Dendritic cell treated with granulocyte-macrophage colony-stimulating factor and Interleukin-4, amounts not matched to agents 40 ng/mL and 50 ng/mL, for 4 days (primary cell): ENCODE measurements around the gene SRPK3.
"Not testable (repeated sequence)": the region's sequence is repeated elsewhere in the genome, so short reads cannot be mapped to it uniquely, and the experiment has no call there.

Source experiments
- H3K27ac Mint-ChIP-seq: one replicate; pipeline ENCODE4 v1.8.0; 2022; ENCODE audit warnings: mild to moderate bottlenecking, mixed read lengths
- H3K27me3 Mint-ChIP-seq: one replicate; pipeline ENCODE4 v1.8.0; 2022; ENCODE audit warnings: mild to moderate bottlenecking, mixed read lengths
- H3K36me3 Mint-ChIP-seq: one replicate; pipeline ENCODE4 v1.8.0; 2022; ENCODE audit warnings: low read depth, mixed read lengths
- H3K4me1 Mint-ChIP-seq: one replicate; pipeline ENCODE4 v1.8.0; 2022; ENCODE audit warnings: low read depth, mixed read lengths
- H3K4me3 Mint-ChIP-seq: one replicate; pipeline ENCODE4 v1.8.0; 2022; ENCODE audit warnings: mild to moderate bottlenecking, moderate library complexity, mixed read lengths
- H3K9me3 Mint-ChIP-seq: one replicate; pipeline ENCODE4 v1.8.0; 2022; ENCODE audit warnings: mixed read lengths
- intact Hi-C: fragments of 100-400 bp; cut with micrococcal nuclease; formaldehyde crosslinking; loops from one replicate; pipeline ENCODE4 v1.15.0; 2022

SRPK3 gene

DNA sequence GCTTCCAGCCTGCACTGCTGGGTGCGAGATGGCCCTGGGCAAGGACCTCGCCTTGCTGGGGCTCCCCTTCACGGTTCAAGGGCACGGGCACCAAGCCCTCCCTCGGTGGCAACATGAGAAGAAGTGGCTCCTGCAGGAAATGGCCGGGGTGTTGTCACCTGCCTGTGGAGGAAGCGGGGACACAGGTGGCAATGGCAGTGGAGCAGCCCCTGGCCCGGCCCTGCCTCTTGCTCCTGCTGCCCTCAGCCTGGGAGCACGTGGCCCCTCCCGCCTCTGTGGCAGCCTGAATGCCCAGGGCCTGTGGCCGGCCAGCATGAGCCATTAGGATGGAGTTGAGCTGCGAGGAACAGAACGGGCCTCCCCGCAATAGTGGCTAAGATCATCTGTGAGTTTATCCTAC, 39.4 kb upstream of the SRPK3 start:
- Mint-ChIP-seq H3K36me3 (peaks cover 79% of the 10 kb centered on the region), H3K27ac (no peak overlapping the region), H3K27me3 (peaks cover 19% of the 10 kb centered on the region), H3K9me3 (no peaks in the 10 kb centered on the region), H3K4me1 (peaks cover 16% of the 10 kb centered on the region), H3K4me3 (no peak overlapping the region)
- intact Hi-C loops = no loop called here

DNA sequence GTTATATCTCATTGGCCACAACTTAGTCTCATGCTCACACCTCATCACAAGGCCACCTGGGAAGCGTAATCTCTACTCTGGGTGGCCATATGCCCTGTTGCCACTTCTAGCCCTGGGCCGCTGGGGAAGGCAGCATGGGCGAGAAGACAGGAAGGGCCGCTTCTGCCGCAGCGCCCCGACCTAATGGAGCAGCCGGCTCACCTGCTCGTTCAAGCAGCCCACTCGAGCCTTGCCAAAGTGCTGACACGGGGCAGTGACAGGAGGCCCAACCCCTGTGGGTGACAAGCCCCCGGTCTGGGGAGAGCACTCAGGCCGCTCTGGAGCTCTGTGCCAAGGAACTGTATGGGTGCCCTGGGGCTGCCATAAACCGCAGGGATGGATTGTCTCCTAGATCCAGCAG, 38.7 kb upstream of the SRPK3 start:
- Mint-ChIP-seq H3K4me1 (peaks cover 16% of the 10 kb centered on the region), H3K36me3 (peaks cover 72% of the 10 kb centered on the region), H3K27me3 (peaks cover 22% of the 10 kb centered on the region)
- intact Hi-C loops, H3K4me3 Mint-ChIP-seq, H3K27ac Mint-ChIP-seq, H3K9me3 Mint-ChIP-seq: not testable (repeated sequence)

GRCh38 chrX:153742796-153743467, 37.9 kb upstream of the SRPK3 start:
- H3K9me3 Mint-ChIP-seq, H3K27ac Mint-ChIP-seq, intact Hi-C loops, H3K4me3 Mint-ChIP-seq: not testable (repeated sequence)
- Mint-ChIP-seq H3K27me3 (peaks cover 22% of the 10 kb centered on the region), H3K4me1 (peaks cover 16% of the 10 kb centered on the region), H3K36me3 (peaks cover 64% of the 10 kb centered on the region)

GRCh38 chrX:153743468-153744209, 37.2 kb upstream of the SRPK3 start:
- H3K4me3 Mint-ChIP-seq, H3K27ac Mint-ChIP-seq, intact Hi-C loops, H3K9me3 Mint-ChIP-seq: not testable (repeated sequence)
- peaks cover 57% of the 10 kb centered on the region for H3K36me3 Mint-ChIP-seq
- H3K4me1 Mint-ChIP-seq = peaks cover 16% of the 10 kb centered on the region
- peaks cover 22% of the 10 kb centered on the region for H3K27me3 Mint-ChIP-seq

DNA sequence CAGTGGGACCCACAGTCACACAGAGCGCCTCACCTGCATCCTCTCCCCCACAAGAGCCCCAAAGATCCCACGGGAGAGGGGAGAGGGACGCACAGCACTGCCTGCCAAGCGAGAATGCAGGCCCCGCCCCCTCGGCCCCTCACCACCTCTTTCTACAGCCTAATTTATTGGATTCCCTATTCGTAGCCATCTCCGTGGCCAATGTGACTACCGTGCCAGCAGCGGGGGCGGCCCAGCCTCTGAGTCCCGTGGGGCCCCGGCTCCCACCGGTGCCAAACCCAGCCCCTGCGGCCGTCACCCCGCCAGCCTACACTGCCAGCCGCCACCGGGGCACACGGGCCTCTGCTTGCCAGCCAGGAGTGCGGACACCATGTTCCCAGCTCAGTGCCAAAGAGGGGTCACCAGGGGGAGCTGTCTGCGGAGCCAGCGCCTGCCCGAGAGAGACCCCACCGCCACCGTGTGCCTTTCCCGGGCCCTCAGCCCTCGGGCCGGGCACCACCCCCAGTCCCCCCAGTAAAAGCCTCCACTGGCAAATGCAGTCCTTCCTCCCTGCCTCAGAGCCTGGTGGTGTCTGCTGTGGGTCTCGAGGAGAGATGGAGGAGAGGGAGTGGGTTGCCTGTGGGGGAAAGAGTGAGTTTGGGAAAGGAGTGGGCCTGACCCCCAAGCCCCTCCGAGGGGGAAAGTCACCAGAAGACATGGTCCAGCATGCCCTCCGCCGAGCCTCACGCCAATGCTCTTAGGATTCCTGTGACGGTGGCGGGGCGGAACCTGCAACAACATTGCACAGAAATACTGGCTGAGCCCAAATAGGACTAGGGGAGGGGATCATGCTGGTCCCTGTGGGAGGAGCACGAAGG, 36.4 kb upstream of the SRPK3 start:
- peaks cover 16% of the 10 kb centered on the region for H3K4me1 Mint-ChIP-seq
- peaks cover 26% of the 10 kb centered on the region for H3K27me3 Mint-ChIP-seq
- intact Hi-C loops = no loop called here
- peaks cover 49% of the 10 kb centered on the region for H3K36me3 Mint-ChIP-seq
- H3K4me3 Mint-ChIP-seq = no peak overlapping the region
- H3K27ac Mint-ChIP-seq = no peak overlapping the region
- H3K9me3 Mint-ChIP-seq = no peaks in the 10 kb centered on the region

- H3K36me3 Mint-ChIP-seq = peaks cover 42% of the 10 kb centered on the region
- intact Hi-C loops, H3K9me3 Mint-ChIP-seq, H3K4me3 Mint-ChIP-seq, H3K27ac Mint-ChIP-seq: not testable (repeated sequence)
- peaks cover 16% of the 10 kb centered on the region for H3K4me1 Mint-ChIP-seq
- peaks cover 31% of the 10 kb centered on the region for H3K27me3 Mint-ChIP-seq
Measured at GRCh38 chrX:153745067-153745433, 35.8 kb upstream of the SRPK3 start.

GRCh38 chrX:153746359-153746758, 34.5 kb upstream of the SRPK3 start:
- H3K27ac Mint-ChIP-seq = no peak overlapping the region
- H3K4me3 Mint-ChIP-seq = no peak overlapping the region
- intact Hi-C loops = no loop called here
- H3K9me3 Mint-ChIP-seq = no peaks in the 10 kb centered on the region
- H3K27me3 Mint-ChIP-seq = peaks cover 34% of the 10 kb centered on the region
- H3K36me3 Mint-ChIP-seq = peaks cover 29% of the 10 kb centered on the region
- H3K4me1 Mint-ChIP-seq = peaks cover 16% of the 10 kb centered on the region

DNA sequence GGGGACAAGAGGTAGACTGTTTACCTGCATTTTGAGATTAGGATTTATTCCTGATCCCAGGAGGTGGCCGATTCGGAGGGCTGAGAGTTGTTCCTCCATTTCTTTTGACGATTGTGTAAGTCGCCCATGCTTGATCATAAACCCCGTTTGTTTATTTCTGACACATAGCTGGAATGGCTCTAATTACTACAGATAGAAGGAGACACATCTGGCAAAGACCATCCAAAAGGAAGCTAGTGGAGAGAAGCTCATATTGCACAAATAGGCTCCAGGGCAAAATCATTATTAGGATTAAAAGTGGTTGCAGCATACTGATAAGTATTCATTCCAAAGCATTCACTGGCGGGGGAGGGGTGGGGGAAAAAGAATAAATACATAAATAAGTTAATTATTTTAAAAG, 33.9 kb upstream of the SRPK3 start:
- peaks cover 23% of the 10 kb centered on the region for H3K36me3 Mint-ChIP-seq
- H3K27ac Mint-ChIP-seq = not testable (repeated sequence)

GRCh38 chrX:153749017-153749416, 31.8 kb upstream of the SRPK3 start:
- H3K27ac Mint-ChIP-seq = not testable (repeated sequence)

More for the DNA sequence above, 33.9 kb upstream of the SRPK3 start:
- Mint-ChIP-seq H3K4me1 (peaks cover 16% of the 10 kb centered on the region), H3K27me3 (peaks cover 34% of the 10 kb centered on the region)
- H3K9me3 Mint-ChIP-seq, intact Hi-C loops, H3K4me3 Mint-ChIP-seq: not testable (repeated sequence)

DNA sequence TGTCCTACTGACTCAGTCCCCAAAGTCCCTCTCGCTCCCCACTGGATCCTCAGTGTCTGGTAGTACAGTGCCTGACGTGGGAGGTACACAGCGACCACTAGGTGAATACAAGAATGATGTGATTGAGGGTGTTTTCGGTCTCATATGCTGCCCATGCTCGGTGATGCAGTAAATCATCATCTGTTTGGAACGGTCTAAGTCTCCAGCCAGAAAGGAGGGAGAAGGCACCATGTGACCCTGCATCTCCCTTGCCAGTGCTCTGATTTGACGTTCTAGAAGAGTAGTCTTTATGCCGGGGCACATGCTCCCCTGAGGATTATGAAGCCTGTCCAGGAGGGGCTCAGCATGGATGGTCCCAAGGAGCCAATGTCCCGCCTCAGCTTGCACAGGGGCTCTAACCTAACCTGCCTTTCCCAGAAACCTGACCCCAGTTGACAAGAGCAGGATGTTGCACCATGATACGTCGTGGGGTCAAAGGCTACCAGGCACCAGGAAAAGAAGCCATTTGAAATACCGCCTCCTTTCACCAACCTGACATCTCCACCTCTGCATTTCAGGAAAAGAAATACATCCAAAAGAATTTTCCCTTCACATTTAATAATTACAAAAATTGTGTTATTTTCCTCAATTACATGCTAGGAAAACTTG, 30.6 kb upstream of the SRPK3 start:
- intact Hi-C loops = no loop called here
- peaks cover 22% of the 10 kb centered on the region for H3K27me3 Mint-ChIP-seq
- H3K4me1 Mint-ChIP-seq = peaks cover 11% of the 10 kb centered on the region
- no peak overlapping the region for H3K4me3 Mint-ChIP-seq
- H3K9me3 Mint-ChIP-seq = no peaks in the 10 kb centered on the region
- no peak overlapping the region for H3K27ac Mint-ChIP-seq
- no peaks in the 10 kb centered on the region for H3K36me3 Mint-ChIP-seq

More at GRCh38 chrX:153749017-153749416, 31.8 kb upstream of the SRPK3 start:
- H3K4me3 Mint-ChIP-seq, H3K36me3 Mint-ChIP-seq, intact Hi-C loops, H3K9me3 Mint-ChIP-seq: not testable (repeated sequence)
- peaks cover 23% of the 10 kb centered on the region for H3K4me1 Mint-ChIP-seq
- H3K27me3 Mint-ChIP-seq = peaks cover 29% of the 10 kb centered on the region

- intact Hi-C loops = no loop called here
- Mint-ChIP-seq H3K9me3 (no peaks in the 10 kb centered on the region), H3K27me3 (peaks cover 4% of the 10 kb centered on the region)
Measured at GRCh38 chrX:153755136-153755535, 25.7 kb upstream of the SRPK3 start.

DNA sequence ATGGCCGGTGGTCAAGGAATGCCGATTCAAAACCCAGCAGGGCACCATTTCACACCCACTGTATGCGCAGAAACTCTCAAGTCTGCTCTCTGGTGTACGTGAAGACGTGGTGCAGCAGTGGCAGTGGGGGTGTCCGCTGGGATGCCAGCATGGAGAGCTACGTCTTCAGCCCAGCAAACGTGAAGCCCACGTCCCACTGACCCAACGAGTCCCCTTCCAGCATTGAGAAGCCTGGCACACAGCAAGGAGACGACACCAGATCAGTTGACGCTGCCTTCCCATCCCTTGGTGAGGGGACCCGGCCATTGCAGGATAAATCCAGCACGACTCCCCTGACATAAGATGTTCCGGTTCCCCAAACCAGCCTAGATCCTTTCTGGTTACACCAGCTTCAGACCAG, 19.0 kb upstream of the SRPK3 start:
- H3K27me3 Mint-ChIP-seq = peaks cover 16% of the 10 kb centered on the region
- H3K4me1 Mint-ChIP-seq = peaks cover 26% of the 10 kb centered on the region
- no peak overlapping the region for H3K27ac Mint-ChIP-seq
- H3K9me3 Mint-ChIP-seq = no peaks in the 10 kb centered on the region
- no peaks in the 10 kb centered on the region for H3K36me3 Mint-ChIP-seq
- intact Hi-C loops = loop anchor here (5.0 kb wide), 1 partner anchor 190 kb away; no protein-coding TSS in a partner anchor
- no peak overlapping the region for H3K4me3 Mint-ChIP-seq

More at GRCh38 chrX:153755136-153755535, 25.7 kb upstream of the SRPK3 start:
- H3K4me3 Mint-ChIP-seq = no peak overlapping the region
- no peak overlapping the region for H3K27ac Mint-ChIP-seq
- peaks cover 19% of the 10 kb centered on the region for H3K4me1 Mint-ChIP-seq
- H3K36me3 Mint-ChIP-seq = no peaks in the 10 kb centered on the region

GRCh38 chrX:153762626-153763173, 18.1 kb upstream of the SRPK3 start:
- Mint-ChIP-seq H3K27me3 (peaks cover 18% of the 10 kb centered on the region), H3K4me1 (peaks cover 22% of the 10 kb centered on the region), H3K27ac (no peak overlapping the region), H3K9me3 (no peaks in the 10 kb centered on the region), H3K36me3 (no peaks in the 10 kb centered on the region), H3K4me3 (no peak overlapping the region)
- intact Hi-C loops = loop anchor here (5.0 kb wide), 1 partner anchor 190 kb away; no protein-coding TSS in a partner anchor
